CD14-positive monocyte (primary cell): ENCODE measurements around the gene HES4. TPM values are rescaled to one million over a fixed set of nuclear protein-coding genes. Genes with fewer than 3 reads are reported as not detected.

Source experiments
- DNase-seq, 3 donors: peaks; one replicate each; pipeline ENCODE4 v3.0.0-alpha.2; 2011 to 2022
- H2AFZ ChIP-seq: 2 replicates; pipeline ENCODE4 v1.6.0; 2012; ENCODE audit warnings: mild to moderate bottlenecking, low read depth, low read length, inconsistent platforms; ENCODE audit not compliant: insufficient read depth, poor library complexity, severe bottlenecking
- H3K27ac ChIP-seq, 2 donors: 1 replicate in 1 of 2; 2 replicates in 1 of 2; pipeline ENCODE4 v1.5.1; 2012 to 2013; ENCODE audit warnings: low read length in 2 of 2, control low read depth in 1 of 2, inconsistent platforms in 1 of 2, low read depth in 1 of 2, mild to moderate bottlenecking in 1 of 2
- H3K27me3 ChIP-seq, 2 donors: one replicate each; pipeline versions ENCODE4 v1.6.0 to v1.6.1; 2011 to 2013; ENCODE audit warnings: low read length in 2 of 2; ENCODE audit not compliant: control insufficient read depth in 2 of 2, insufficient read depth in 2 of 2
- H3K36me3 ChIP-seq, 2 donors: replicated peaks in 1 of 2; 1 replicate in 1 of 2; 2 replicates in 1 of 2; pipeline versions ENCODE4 v1.5.1 to v1.6.1; 2012 to 2013; ENCODE audit warnings: low read length in 2 of 2, control low read depth in 1 of 2, inconsistent platforms in 1 of 2, mild to moderate bottlenecking in 1 of 2; ENCODE audit not compliant: insufficient read depth in 2 of 2, control insufficient read depth in 1 of 2
- H3K4me1 ChIP-seq, 2 donors: 1 replicate in 1 of 2; 2 replicates in 1 of 2; pipeline versions ENCODE4 v1.5.1 to v1.6.1; 2012 to 2013; ENCODE audit warnings: low read length in 2 of 2, control low read depth in 1 of 2, inconsistent platforms in 1 of 2, mild to moderate bottlenecking in 1 of 2, moderate library complexity in 1 of 2; ENCODE audit not compliant: insufficient read depth in 2 of 2, control insufficient read depth in 1 of 2
- H3K4me2 ChIP-seq: replicated peaks from 2 replicates; pipeline ENCODE3; 2012; ENCODE audit warnings: low read length, moderate library complexity, mild to moderate bottlenecking; ENCODE audit not compliant: poor library complexity, severe bottlenecking; ENCODE audit errors: extremely low read depth
- H3K4me3 ChIP-seq, 3 experiments: fragments of 200-600 bp in 1 of 3; sonication (generic) in 1 of 3; replicated peaks in 1 of 3; 1 replicate in 2 of 3; 2 replicates in 1 of 3; pipeline ENCODE4 v1.5.1; 2011 to 2013; ENCODE audit warnings: low read length in 3 of 3, mild to moderate bottlenecking in 3 of 3, control low read depth in 2 of 3, low read depth in 2 of 3, inconsistent platforms in 1 of 3, moderate library complexity in 1 of 3
- H3K79me2 ChIP-seq: 2 replicates; pipeline ENCODE4 v1.6.0; 2012; ENCODE audit warnings: mild to moderate bottlenecking, control low read depth, inconsistent platforms, low read length, moderate library complexity; ENCODE audit not compliant: insufficient read depth
- H3K9ac ChIP-seq: 2 replicates; pipeline ENCODE4 v1.6.0; 2017; ENCODE audit warnings: low read length, mild to moderate bottlenecking; ENCODE audit not compliant: insufficient read depth, poor library complexity, severe bottlenecking
- H3K9me3 ChIP-seq, 2 donors: replicated peaks in 1 of 2; 1 replicate in 1 of 2; 2 replicates in 1 of 2; pipeline versions ENCODE4 v1.5.1 to v1.6.1; 2012 to 2013; ENCODE audit warnings: low read length in 2 of 2, control low read depth in 1 of 2; ENCODE audit not compliant: control insufficient read depth in 1 of 2, insufficient read depth in 1 of 2
- H4K20me1 ChIP-seq: 2 replicates; pipeline ENCODE4 v1.6.0; 2012; ENCODE audit warnings: mild to moderate bottlenecking, low read length, control low read depth, moderate library complexity; ENCODE audit not compliant: insufficient read depth
- H3K27ac Mint-ChIP-seq, 7 donors: one replicate each; pipeline ENCODE4 v1.8.0; 2020; ENCODE audit warnings: mild to moderate bottlenecking in 7 of 7, mixed read lengths in 7 of 7, moderate library complexity in 6 of 7, inconsistent platforms in 2 of 7
- H3K27me3 Mint-ChIP-seq, 3 donors: one replicate each; pipeline ENCODE4 v1.8.0; 2021 to 2022; ENCODE audit warnings: low read depth in 3 of 3, mild to moderate bottlenecking in 3 of 3, mixed read lengths in 3 of 3, moderate library complexity in 3 of 3, inconsistent platforms in 1 of 3
- H3K36me3 Mint-ChIP-seq, 2 donors: one replicate each; pipeline ENCODE4 v1.8.0; 2020; ENCODE audit warnings: mixed read lengths in 2 of 2, inconsistent platforms in 1 of 2, mild to moderate bottlenecking in 1 of 2
- H3K4me1 Mint-ChIP-seq: one replicate; pipeline ENCODE4 v1.8.0; 2020; ENCODE audit warnings: mild to moderate bottlenecking, mixed read lengths
- H3K4me3 Mint-ChIP-seq, 2 donors: one replicate each; pipeline ENCODE4 v1.8.0; 2020; ENCODE audit warnings: mild to moderate bottlenecking in 2 of 2, mixed read lengths in 2 of 2, moderate library complexity in 1 of 2
- H3K9me3 Mint-ChIP-seq, 7 donors: one replicate each; pipeline ENCODE4 v1.8.0; 2020 to 2022; ENCODE audit warnings: mixed read lengths in 7 of 7, mild to moderate bottlenecking in 6 of 7, moderate library complexity in 6 of 7, inconsistent platforms in 2 of 7
- CTCF ChIP-seq: fragments of 200-600 bp; IDR thresholded peaks from one replicate; pipeline ENCODE4 v1.8.0; 2022; ENCODE audit warnings: antibody characterized with exemption, mild to moderate bottlenecking
- WGBS: methylation state at CpG from one replicate; pipeline ENCODE4 v1.1.5; 2013; ENCODE audit warnings: missing lambda C conversion rate; ENCODE audit not compliant: insufficient coverage; 5-methylcytosine and 5-hydroxymethylcytosine counted together
- intact Hi-C, 2 donors: fragments of 100-400 bp; cut with micrococcal nuclease; formaldehyde crosslinking; loops; one replicate each; pipeline versions ENCODE4 v1.15.0 to v1.15.1; 2023
- polyA plus RNA-seq, 3 donors: library from polyadenylated mRNA; depleted of rRNA in 1 of 3; unstranded in 2 of 3; stranded (reverse) in 1 of 3; fragments of 300-500 nt in 2 of 3; fragments of >200 nt in 1 of 3; fragmentation: Illumina TruSeq in 2 of 3; gene quantifications; 1 replicate in 2 of 3; 2 replicates in 1 of 3; pipeline ENCODE4 v1.2.3, GENCODE V29; 2012 to 2021

HES4 gene
- polyA plus RNA-seq, 3 donors, result 1.4 to 26.8 (median 2.0) TPM

- no peak overlapping the region for H3K27ac Mint-ChIP-seq
- no peak overlapping the region for H2AFZ ChIP-seq
Measured at GRCh38 chr1:970973-971730, 28.7 kb downstream of the HES4 start.

More at GRCh38 chr1:970973-971730, 28.7 kb downstream of the HES4 start:
- Mint-ChIP-seq H3K27me3 (peaks cover 37 to 68% (median 50%) of the 10 kb centered on the region in 3 donors), H3K4me1 (peaks cover 6% of the 10 kb centered on the region), H3K4me3 (peak overlapping the region in 1 of 2 donors; percentile 39), H3K36me3 (no peaks in the 10 kb centered on the region), H3K9me3 (peaks cover 0 to 3% (median 0%) of the 10 kb centered on the region in 7 donors)
- Histone ChIP-seq H3K36me3 (no peaks in the 10 kb centered on the region), H3K27ac (no peak overlapping the region), H3K9ac (no peak overlapping the region), H3K4me1 (peaks cover 14 to 18% of the 10 kb centered on the region in 2 donors), H3K4me2 (no peak overlapping the region), H3K27me3 (peaks cover 3 to 47% of the 10 kb centered on the region in 2 donors), H4K20me1 (no peaks in the 10 kb centered on the region), H3K9me3 (peaks cover 0 to 8% of the 10 kb centered on the region in 2 donors), H3K79me2 (no peaks in the 10 kb centered on the region), H3K4me3 (no peak overlapping the region)
- intact Hi-C loops, result no loop called here
- TF ChIP-seq CTCF, result no peak
- WGBS, result 54% methylated on average over 29 of the region's 42 CpGs
- DNase-seq, result no peak
